Measurements from ENCODE around the gene WNK2. TPM values are rescaled to one million over a fixed set of nuclear protein-coding genes. Genes with fewer than 3 reads are reported as not detected.

The WNK2 gene
- total RNA-seq, 1 donor from 2014 or later, result 9.7 TPM

GRCh38 chr9:93198117-93198837 lies 14.3 kb downstream of the WNK2 start:
- no peaks in the 10 kb centered on the region for H3K36me3 ChIP-seq (ENCODE audit: control insufficient read depth, insufficient read depth, low read length)
- peaks cover 2% of the 10 kb centered on the region for H3K27me3 ChIP-seq (ENCODE audit: control insufficient read depth, insufficient read depth, low read length)
- TF ChIP-seq CTCF (IDR thresholded peaks at IDR 0.05; ENCODE audit: insufficient read depth, low read length, poor library complexity, severe bottlenecking), result no peak
- DNase-seq (ENCODE audit: low read depth), result no peak
- no peak overlapping the region for H3K4me3 ChIP-seq (ENCODE audit: low read depth, low read length)

- H3K4me3 ChIP-seq (ENCODE audit: low read depth, low read length), result no peak overlapping the region
- peaks cover 4% of the 10 kb centered on the region for H3K27me3 ChIP-seq (ENCODE audit: control insufficient read depth, insufficient read depth, low read length)
- TF ChIP-seq CTCF (IDR thresholded peaks at IDR 0.05; ENCODE audit: insufficient read depth, low read length, poor library complexity, severe bottlenecking), result no peak
- DNase-seq (ENCODE audit: low read depth), result no peak
- H3K36me3 ChIP-seq (ENCODE audit: control insufficient read depth, insufficient read depth, low read length), result no peaks in the 10 kb centered on the region
These were observed 15.1 kb downstream of the WNK2 start for GRCh38 chr9:93198838-93199625.

- TF ChIP-seq CTCF (IDR thresholded peaks at IDR 0.05; ENCODE audit: insufficient read depth, low read length, poor library complexity, severe bottlenecking), result no peak
- H3K4me3 ChIP-seq (ENCODE audit: low read depth, low read length), result no peak overlapping the region
- peaks cover 7% of the 10 kb centered on the region for H3K27me3 ChIP-seq (ENCODE audit: control insufficient read depth, insufficient read depth, low read length)
- DNase-seq (ENCODE audit: low read depth), result no peak
- H3K36me3 ChIP-seq (ENCODE audit: control insufficient read depth, insufficient read depth, low read length), result no peaks in the 10 kb centered on the region
These were observed 16.5 kb downstream of the WNK2 start for GRCh38 chr9:93200449-93200742.

GRCh38 chr9:93200989-93201334 lies 17.0 kb downstream of the WNK2 start:
- peaks cover 7% of the 10 kb centered on the region for H3K27me3 ChIP-seq (ENCODE audit: control insufficient read depth, insufficient read depth, low read length)
- no peak overlapping the region for H3K4me3 ChIP-seq (ENCODE audit: low read depth, low read length)
- no peak for TF ChIP-seq CTCF (IDR thresholded peaks at IDR 0.05; ENCODE audit: insufficient read depth, low read length, poor library complexity, severe bottlenecking)
- no peak for DNase-seq (ENCODE audit: low read depth)
- H3K36me3 ChIP-seq (ENCODE audit: control insufficient read depth, insufficient read depth, low read length), result no peaks in the 10 kb centered on the region

GRCh38 chr9:93203026-93203717 lies 19.2 kb downstream of the WNK2 start:
- Histone ChIP-seq H3K4me3 (ENCODE audit: low read depth, low read length) (no peak overlapping the region), H3K36me3 (ENCODE audit: control insufficient read depth, insufficient read depth, low read length) (no peaks in the 10 kb centered on the region), H3K27me3 (ENCODE audit: control insufficient read depth, insufficient read depth, low read length) (peaks cover 7% of the 10 kb centered on the region)
- no peak for DNase-seq (ENCODE audit: low read depth)
- no peak for TF ChIP-seq CTCF (IDR thresholded peaks at IDR 0.05; ENCODE audit: insufficient read depth, low read length, poor library complexity, severe bottlenecking)
